PC-3 (cell line): ENCODE results near the gene MED26.

Experiments used
- CTCF ChIP-seq: fragments of 300-600 bp; sonication (generic); conservative IDR thresholded peaks from 2 replicates; pipeline ENCODE4 v1.5.1; 2017; ENCODE audit warnings: antibody characterized with exemption, low read depth, mild to moderate bottlenecking, low read length
- EZH2 ChIP-seq: fragments of 300-600 bp; sonication (generic); IDR thresholded peaks from one replicate; pipeline ENCODE4 v1.6.1; 2017; ENCODE audit warnings: antibody characterized with exemption, mild to moderate bottlenecking, low read length; ENCODE audit not compliant: unreplicated experiment
- EZH2phosphoT487 ChIP-seq: fragments of 300-600 bp; sonication (generic); IDR thresholded peaks from 2 replicates; pipeline ENCODE4 v1.6.1; 2018; ENCODE audit warnings: mild to moderate bottlenecking, antibody characterized with exemption, low read length, borderline replicate concordance

GRCh38 chr19:16652854-16653253 is 24.9 kb upstream of the MED26 start:
- TF ChIP-seq CTCF = no peak
- TF ChIP-seq EZH2 = no peak
- no peak for TF ChIP-seq EZH2phosphoT487
